H9 (cell line): ENCODE measurements around the gene CCDC182. TPM values are rescaled to one million over a fixed set of nuclear protein-coding genes. Genes with fewer than 3 reads are reported as not detected.

Source experiments
- DNase-seq: peaks from one replicate; pipeline ENCODE4 v3.0.0-alpha.2; 2017
- H2AFZ ChIP-seq: one replicate; pipeline ENCODE4 v1.6.1; 2013; ENCODE audit warnings: mild to moderate bottlenecking, low read length, control low read depth, moderate library complexity
- H2AK5ac ChIP-seq: 2 replicates; pipeline ENCODE4 v1.6.1; 2013; ENCODE audit warnings: low read length, control low read depth, mixed read lengths; ENCODE audit not compliant: insufficient read length
- H2BK120ac ChIP-seq: one replicate; pipeline ENCODE4 v1.6.1; 2013; ENCODE audit warnings: low read depth, mild to moderate bottlenecking, low read length, control low read depth, inconsistent platforms; ENCODE audit not compliant: poor library complexity, severe bottlenecking
- H2BK12ac ChIP-seq: 2 replicates; pipeline ENCODE4 v1.6.1; 2013; ENCODE audit warnings: low read length, control low read depth, mixed read lengths, low read depth; ENCODE audit not compliant: insufficient read length
- H2BK15ac ChIP-seq: 2 replicates; pipeline ENCODE4 v1.6.1; 2013; ENCODE audit warnings: low read depth, low read length, control low read depth
- H2BK20ac ChIP-seq: one replicate; pipeline ENCODE4 v1.6.1; 2013; ENCODE audit warnings: low read depth, mild to moderate bottlenecking, low read length, control low read depth, inconsistent platforms; ENCODE audit not compliant: poor library complexity, severe bottlenecking
- H2BK5ac ChIP-seq: 2 replicates; pipeline ENCODE4 v1.6.1; 2013; ENCODE audit warnings: low read length, control low read depth, mixed read lengths; ENCODE audit not compliant: insufficient read length
- H3K14ac ChIP-seq: 2 replicates; pipeline ENCODE4 v1.6.1; 2013; ENCODE audit warnings: low read length, control low read depth; ENCODE audit not compliant: insufficient read depth
- H3K18ac ChIP-seq: 2 replicates; pipeline ENCODE4 v1.6.1; 2013; ENCODE audit warnings: low read depth, mild to moderate bottlenecking, mixed read lengths, low read length, control low read depth; ENCODE audit not compliant: insufficient read length
- H3K23ac ChIP-seq: 2 replicates; pipeline ENCODE4 v1.6.1; 2013; ENCODE audit warnings: low read length, control low read depth, mixed read lengths, low read depth; ENCODE audit not compliant: insufficient read length
- H3K23me2 ChIP-seq: 2 replicates; pipeline ENCODE4 v1.6.1; 2013; ENCODE audit warnings: low read depth, mild to moderate bottlenecking, mixed read lengths, low read length, control low read depth; ENCODE audit not compliant: insufficient read length, poor library complexity, severe bottlenecking
- H3K27ac ChIP-seq: 2 replicates; pipeline ENCODE4 v1.5.1; 2013; ENCODE audit warnings: low read length, control low read depth, mixed read lengths, low read depth; ENCODE audit not compliant: insufficient read length
- H3K27me3 ChIP-seq: 2 replicates; pipeline ENCODE4 v1.6.1; 2013; ENCODE audit warnings: low read length, control low read depth, inconsistent platforms; ENCODE audit not compliant: insufficient read depth
- H3K4ac ChIP-seq: 2 replicates; pipeline ENCODE4 v1.6.1; 2013; ENCODE audit warnings: low read depth, mild to moderate bottlenecking, control low read depth, inconsistent platforms, low read length, moderate library complexity
- H3K4me1 ChIP-seq: 2 replicates; pipeline ENCODE4 v1.6.1; 2013; ENCODE audit warnings: low read length, control low read depth, inconsistent platforms; ENCODE audit not compliant: insufficient read depth
- H3K4me2 ChIP-seq: 2 replicates; pipeline ENCODE4 v1.6.1; 2013; ENCODE audit warnings: low read length, control low read depth, mixed read lengths; ENCODE audit not compliant: insufficient read length, insufficient read depth
- H3K56ac ChIP-seq: 2 replicates; pipeline ENCODE4 v1.6.1; 2013; ENCODE audit warnings: low read depth, mild to moderate bottlenecking, mixed read lengths, low read length, control low read depth; ENCODE audit not compliant: insufficient read length
- H3K79me1 ChIP-seq: 2 replicates; pipeline ENCODE4 v1.6.1; 2013; ENCODE audit warnings: low read depth, mild to moderate bottlenecking, moderate library complexity, low read length, control low read depth, inconsistent platforms; ENCODE audit not compliant: insufficient read depth, poor library complexity, severe bottlenecking
- H3K79me2 ChIP-seq: 2 replicates; pipeline ENCODE4 v1.6.1; 2013; ENCODE audit warnings: low read length, control low read depth, inconsistent platforms; ENCODE audit not compliant: insufficient read depth
- H3K9ac ChIP-seq: 2 replicates; pipeline ENCODE4 v1.6.1; 2013; ENCODE audit warnings: low read length, control low read depth, mixed read lengths; ENCODE audit not compliant: insufficient read length; ENCODE audit errors: extremely low read depth
- H3K9me3 ChIP-seq: one replicate; pipeline ENCODE4 v1.6.1; 2013; ENCODE audit warnings: low read depth, low read length, inconsistent platforms; ENCODE audit not compliant: control insufficient read depth
- H3T11ph ChIP-seq: one replicate; pipeline ENCODE4 v1.6.1; 2013; ENCODE audit warnings: mild to moderate bottlenecking, low read length, control low read depth, inconsistent platforms
- H4K20me1 ChIP-seq: one replicate; pipeline ENCODE4 v1.6.1; 2013; ENCODE audit not compliant: control insufficient read depth, insufficient read length, insufficient read depth
- H4K5ac ChIP-seq: 2 replicates; pipeline ENCODE4 v1.6.1; 2013; ENCODE audit warnings: low read depth, mild to moderate bottlenecking, mixed read lengths, low read length, control low read depth; ENCODE audit not compliant: insufficient read length
- H4K8ac ChIP-seq: replicated peaks from 2 replicates; pipeline ENCODE4 v1.6.1; 2013; ENCODE audit warnings: low read length, control low read depth, mixed read lengths, low read depth; ENCODE audit not compliant: insufficient read length
- H4K91ac ChIP-seq: 2 replicates; pipeline ENCODE4 v1.6.1; 2013; ENCODE audit warnings: low read depth, mild to moderate bottlenecking, moderate library complexity, mixed read lengths, low read length, control low read depth; ENCODE audit not compliant: insufficient read length
- H3K27ac Mint-ChIP-seq, 3 experiments: 2 replicates in 2 of 3; 3 replicates in 1 of 3; pipeline ENCODE4 v1.8.0; 2020 to 2021; ENCODE audit warnings: mixed read lengths in 3 of 3, mild to moderate bottlenecking in 1 of 3, moderate library complexity in 1 of 3
- H3K27me3 Mint-ChIP-seq: 2 replicates; pipeline ENCODE4 v1.8.0; 2021; ENCODE audit warnings: low read depth, mild to moderate bottlenecking, moderate library complexity, mixed read lengths
- H3K36me3 Mint-ChIP-seq, 3 experiments: 2 replicates in 2 of 3; 3 replicates in 1 of 3; pipeline ENCODE4 v1.8.0; 2020 to 2021; ENCODE audit warnings: low read depth in 3 of 3, mixed read lengths in 3 of 3; ENCODE audit not compliant: insufficient read depth in 1 of 3
- H3K4me1 Mint-ChIP-seq, 2 experiments: 2 replicates each; pipeline ENCODE4 v1.8.0; 2020; ENCODE audit warnings: mixed read lengths in 2 of 2
- H3K4me3 Mint-ChIP-seq, 2 experiments: 2 replicates in 1 of 2; 3 replicates in 1 of 2; pipeline ENCODE4 v1.8.0; 2020 to 2021; ENCODE audit warnings: mild to moderate bottlenecking in 2 of 2, mixed read lengths in 2 of 2, moderate library complexity in 1 of 2
- H3K9me3 Mint-ChIP-seq, 2 experiments: 2 replicates in 1 of 2; 3 replicates in 1 of 2; pipeline ENCODE4 v1.8.0; 2020; ENCODE audit warnings: mild to moderate bottlenecking in 2 of 2, mixed read lengths in 2 of 2, moderate library complexity in 1 of 2
- WGBS: extraction: QIAGEN DNeasy Blood & Tissue Kit; methylation state at CpG from one replicate; pipeline ENCODE4 v1.1.7; 2013; ENCODE audit warnings: missing lambda C conversion rate, low lambda C conversion rate, mixed read lengths; ENCODE audit not compliant: insufficient read length; ENCODE audit errors: extremely low coverage; 5-methylcytosine and 5-hydroxymethylcytosine counted together
- total RNA-seq: library from RNA; stranded (reverse); gene quantifications from 2 replicates; pipeline ENCODE4 v1.2.1, GENCODE V29; 2021
- TF ChIP-seq, protein P1 (sequence below): fragments of 200-600 bp; sonication (generic); conservative IDR thresholded peaks from 3 replicates; pipeline ENCODE4 v1.8.0; 2021; ENCODE audit warnings: antibody characterized with exemption, mild to moderate bottlenecking

The CCDC182 gene
- total RNA-seq, 1 experiment from 2014 or later: not detected

GRCh38 chr17:57705921-57706695, 39.0 kb downstream of the CCDC182 start:
- no peak for DNase-seq
- no peaks in the 10 kb centered on the region for H3K27me3 ChIP-seq
- H3K4ac ChIP-seq: no peak overlapping the region
- no peak overlapping the region for H3K9ac ChIP-seq
- H2BK12ac ChIP-seq: no peak overlapping the region
- H4K91ac ChIP-seq: no peak overlapping the region
- no peak overlapping the region for H2BK5ac ChIP-seq
- Mint-ChIP-seq H3K4me3 (no peak overlapping the region), H3K9me3 (no peaks in the 10 kb centered on the region), H3K27ac (no peak overlapping the region; a peak in 1 of 7 replicates), H3K4me1 (peaks cover 18 to 27% of the 10 kb centered on the region in 2 experiments), H3K27me3 (peaks cover 15% of the 10 kb centered on the region), H3K36me3 (no peaks in the 10 kb centered on the region)
- H3K23me2 ChIP-seq: no peaks in the 10 kb centered on the region
- no peaks in the 10 kb centered on the region for H3K79me1 ChIP-seq
- H4K5ac ChIP-seq: no peak overlapping the region
- H3K23ac ChIP-seq: no peak overlapping the region
- no peak overlapping the region for H3T11ph ChIP-seq
- no peak overlapping the region for H2AFZ ChIP-seq
- no peak overlapping the region for H3K4me2 ChIP-seq
- no peak overlapping the region for H2AK5ac ChIP-seq
- H4K8ac ChIP-seq: no peak overlapping the region
- no peaks in the 10 kb centered on the region for H3K9me3 ChIP-seq
- H3K4me1 ChIP-seq: no peaks in the 10 kb centered on the region
- 100% methylated on average over 1 of the region's 12 CpGs for WGBS
- H3K79me2 ChIP-seq: no peaks in the 10 kb centered on the region
- H3K18ac ChIP-seq: no peak overlapping the region
- no peak overlapping the region for H2BK120ac ChIP-seq
- H3K27ac ChIP-seq: no peak overlapping the region
- no peak overlapping the region for H3K14ac ChIP-seq
- H4K20me1 ChIP-seq: no peaks in the 10 kb centered on the region
- H2BK20ac ChIP-seq: no peak overlapping the region
- no peak overlapping the region for H3K56ac ChIP-seq
- TF ChIP-seq, protein P1, sequence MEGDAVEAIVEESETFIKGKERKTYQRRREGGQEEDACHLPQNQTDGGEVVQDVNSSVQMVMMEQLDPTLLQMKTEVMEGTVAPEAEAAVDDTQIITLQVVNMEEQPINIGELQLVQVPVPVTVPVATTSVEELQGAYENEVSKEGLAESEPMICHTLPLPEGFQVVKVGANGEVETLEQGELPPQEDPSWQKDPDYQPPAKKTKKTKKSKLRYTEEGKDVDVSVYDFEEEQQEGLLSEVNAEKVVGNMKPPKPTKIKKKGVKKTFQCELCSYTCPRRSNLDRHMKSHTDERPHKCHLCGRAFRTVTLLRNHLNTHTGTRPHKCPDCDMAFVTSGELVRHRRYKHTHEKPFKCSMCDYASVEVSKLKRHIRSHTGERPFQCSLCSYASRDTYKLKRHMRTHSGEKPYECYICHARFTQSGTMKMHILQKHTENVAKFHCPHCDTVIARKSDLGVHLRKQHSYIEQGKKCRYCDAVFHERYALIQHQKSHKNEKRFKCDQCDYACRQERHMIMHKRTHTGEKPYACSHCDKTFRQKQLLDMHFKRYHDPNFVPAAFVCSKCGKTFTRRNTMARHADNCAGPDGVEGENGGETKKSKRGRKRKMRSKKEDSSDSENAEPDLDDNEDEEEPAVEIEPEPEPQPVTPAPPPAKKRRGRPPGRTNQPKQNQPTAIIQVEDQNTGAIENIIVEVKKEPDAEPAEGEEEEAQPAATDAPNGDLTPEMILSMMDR: no peak
- H2BK15ac ChIP-seq: no peak overlapping the region
